Stimulated activated CD4-positive, alpha-beta T cell treated with anti-CD3 and anti-CD28 coated beads, Interleukin-1b, Interleukin-23, amount 100 ng/mL, for 24 hours (primary cell): Measurements from ENCODE around the gene CPTP.

Experiments
- DNase-seq, 4 experiments: peaks; one replicate each; pipeline ENCODE4 v3.0.0-alpha.2; 2020; ENCODE audit warnings: low read depth in 4 of 4, low spot score in 1 of 4

Gene CPTP

GRCh38 chr1:1324524-1325287 is at the start of gene CPTP, which contains the start of gene INTS11:
TSS of gene CPTP (plus strand) at chr1:1324802. CDS start at chr1:1326911, 2,109 bp downstream.
TSS of gene INTS11 (minus strand) at chr1:1324660. CDS start at chr1:1324608, 52 bp downstream.
- DNase-seq: peak; percentile 89 to 94 (median 94)

GRCh38 chr1:1274931-1275431 is 49.6 kb upstream of the CPTP start:
- no peak for DNase-seq

GRCh38 chr1:1275836-1276235 is 48.8 kb upstream of the CPTP start:
- DNase-seq: no peak

GRCh38 chr1:1278620-1279019 is 46.0 kb upstream of the CPTP start:
- no peak for DNase-seq

- no peak for DNase-seq
These were observed 45.6 kb upstream of the CPTP start for GRCh38 chr1:1279028-1279427.

GRCh38 chr1:1280782-1281481 is 43.7 kb upstream of the CPTP start:
- no peak for DNase-seq

- no peak for DNase-seq
These were observed 42.9 kb upstream of the CPTP start for GRCh38 chr1:1281533-1282321.

- DNase-seq: no peak
These were observed 41.6 kb upstream of the CPTP start for GRCh38 chr1:1282998-1283397.

GRCh38 chr1:1283821-1284220 is 40.8 kb upstream of the CPTP start:
- no peak for DNase-seq

GRCh38 chr1:1284221-1285101 is 40.1 kb upstream of the CPTP start:
- DNase-seq: no peak

- DNase-seq: no peak
These were observed 39.5 kb upstream of the CPTP start for GRCh38 chr1:1285102-1285571.

GRCh38 chr1:1285611-1286311 is 38.8 kb upstream of the CPTP start:
- no peak for DNase-seq

- no peak for DNase-seq
These were observed 38.0 kb upstream of the CPTP start for GRCh38 chr1:1286313-1287261.

GRCh38 chr1:1287288-1288110 is 37.1 kb upstream of the CPTP start:
- no peak for DNase-seq

- DNase-seq: peak in 3 of 4 experiments; percentile 39 to 60 (median 47)
These were observed 34.3 kb upstream of the CPTP start for GRCh38 chr1:1290238-1290731.

- DNase-seq: no peak
These were observed 33.5 kb upstream of the CPTP start for GRCh38 chr1:1291023-1291528.
